Measurements from ENCODE around the gene RNF227.

The RNF227 gene

GRCh38 chr17:7929158-7930023 is 13.3 kb upstream of the RNF227 start, which contains the start of gene KCNAB3:
Gene KCNAB3 (minus strand): TSS chr17:7929856. CDS start chr17:7929435, 421 bp downstream.
- DNase-seq = no peak

DNA sequence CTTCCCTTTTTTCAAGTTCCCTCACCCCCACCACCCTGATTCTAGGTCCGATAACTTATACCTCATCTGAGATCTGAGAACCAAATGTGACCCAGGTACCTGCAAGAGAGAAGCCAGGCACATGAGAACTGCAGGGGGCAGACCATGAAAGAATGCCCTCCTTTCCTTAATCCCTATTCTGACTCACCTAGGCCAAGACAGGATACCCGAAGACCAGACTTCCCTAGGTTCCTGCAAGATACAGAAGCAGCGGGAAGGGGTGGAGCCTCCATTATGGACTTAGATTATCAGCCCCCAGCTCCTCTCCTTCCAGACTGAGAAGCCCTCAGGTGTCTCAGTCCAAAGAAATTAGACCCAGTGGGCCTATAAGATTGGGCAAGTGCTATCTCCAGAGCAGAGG is 11.5 kb upstream of the RNF227 start:
- DNase-seq = no peak

DNA sequence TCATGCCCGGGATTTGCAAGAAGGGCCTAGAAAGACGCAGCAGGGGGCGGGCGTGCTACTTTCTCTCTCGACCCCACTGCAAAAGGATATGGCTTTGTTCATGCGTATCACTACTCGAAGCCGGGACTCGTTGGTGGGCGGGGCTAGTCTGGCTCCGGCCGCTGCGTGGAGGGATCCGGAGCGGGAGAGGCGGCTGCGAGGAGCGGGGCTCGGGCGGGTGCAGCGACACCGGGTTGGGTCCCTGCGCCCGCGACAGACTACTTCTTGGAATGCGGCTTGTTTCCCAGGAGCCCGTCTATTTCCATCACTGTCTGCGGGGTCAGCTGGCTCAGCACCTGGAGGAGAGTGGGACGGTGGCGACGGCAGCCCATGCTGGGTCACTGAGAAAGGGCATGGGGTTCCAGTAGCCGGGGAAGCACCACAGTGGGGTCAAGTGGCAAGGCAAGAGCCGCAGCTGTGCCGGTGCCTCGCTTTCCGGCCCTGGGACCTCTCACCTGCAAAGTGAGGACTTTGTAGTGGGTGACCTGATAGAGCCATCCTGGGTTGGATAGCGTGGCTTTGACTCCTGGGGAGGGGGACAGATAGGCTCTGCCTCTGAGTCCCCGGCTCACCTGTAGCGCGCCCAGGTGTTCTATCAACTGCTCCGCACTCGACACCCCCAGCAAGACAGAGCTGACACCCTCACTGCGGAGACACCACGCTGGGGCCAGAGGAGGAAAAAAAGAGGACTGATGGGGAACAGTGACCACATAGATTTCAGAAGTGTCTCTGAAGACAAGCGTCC is 6.9 kb upstream of the RNF227 start:
- no peak for DNase-seq

- DNase-seq = no peak
Observed at GRCh38 chr17:7922269-7922844, 6.3 kb upstream of the RNF227 start.

- DNase-seq = no peak
Observed at GRCh38 chr17:7916808-7917207, 719 bp upstream of the RNF227 start.

DNA sequence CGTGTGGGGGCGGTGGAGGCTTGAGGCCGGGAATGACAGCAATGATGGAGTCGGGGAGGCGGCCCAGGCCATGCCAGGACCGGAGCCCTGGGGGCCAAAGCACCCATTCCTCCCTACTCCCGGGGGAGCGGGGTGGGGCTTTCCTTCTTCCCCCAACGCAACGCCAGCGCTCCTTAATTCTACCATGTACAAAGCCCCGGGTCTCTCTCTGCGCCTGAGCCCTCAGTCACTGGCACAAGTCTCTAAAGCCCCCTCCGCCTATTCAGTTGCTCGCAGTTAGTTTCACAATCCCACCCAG is 245 bp upstream of the RNF227 start:
- DNase-seq = no peak

- no peak for DNase-seq
Observed at GRCh38 chr17:7915179-7915610, 894 bp downstream of the RNF227 start.

DNA sequence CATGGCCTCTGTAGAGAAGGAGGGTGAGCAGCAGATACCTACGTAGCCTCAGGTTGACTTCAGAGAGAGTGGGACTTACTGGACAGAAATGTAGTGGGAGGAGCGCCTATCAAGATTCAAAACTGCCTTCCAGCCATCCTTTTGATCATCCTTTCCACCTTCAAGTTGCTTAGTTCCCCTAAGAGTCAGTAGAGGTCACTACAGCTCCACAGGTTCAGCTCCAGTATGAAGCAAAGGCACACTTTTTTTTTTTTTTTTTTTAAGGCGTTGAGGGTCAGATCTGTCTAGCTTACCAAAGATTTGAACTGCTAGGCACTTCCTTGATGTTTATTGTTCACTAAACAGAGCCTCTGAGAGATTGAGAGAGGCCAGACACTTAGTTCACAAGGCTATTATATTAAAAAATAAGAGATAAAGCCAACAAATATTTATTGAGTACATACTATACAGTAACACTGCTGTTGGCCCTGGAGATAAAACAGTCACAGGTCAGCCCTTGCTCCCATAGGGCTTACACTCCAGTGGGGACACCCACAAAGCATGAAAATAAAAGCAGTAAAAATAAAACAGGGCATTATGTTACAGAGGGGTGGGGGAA is 3.1 kb downstream of the RNF227 start:
- DNase-seq = no peak

DNA sequence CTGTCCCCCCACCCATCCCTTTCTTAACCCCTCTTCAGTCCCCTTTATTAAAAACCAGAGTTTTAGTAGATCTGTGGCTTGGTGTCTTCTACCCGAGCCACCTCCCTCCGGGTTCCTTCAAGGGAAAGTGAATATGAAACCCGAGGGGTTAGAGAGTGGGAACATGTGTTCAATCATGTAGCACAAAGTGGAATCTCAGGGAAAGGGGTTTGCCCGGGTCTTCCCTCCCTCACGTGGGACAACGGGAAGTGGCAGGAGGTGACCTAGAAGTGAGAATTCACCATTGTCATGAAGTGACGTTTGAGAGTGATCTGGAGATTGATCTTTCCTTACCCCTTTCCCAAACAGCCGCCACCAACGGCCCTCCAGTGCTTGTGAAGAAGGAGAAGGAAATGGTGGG is 5.0 kb downstream of the RNF227 start:
- DNase-seq = no peak

DNA sequence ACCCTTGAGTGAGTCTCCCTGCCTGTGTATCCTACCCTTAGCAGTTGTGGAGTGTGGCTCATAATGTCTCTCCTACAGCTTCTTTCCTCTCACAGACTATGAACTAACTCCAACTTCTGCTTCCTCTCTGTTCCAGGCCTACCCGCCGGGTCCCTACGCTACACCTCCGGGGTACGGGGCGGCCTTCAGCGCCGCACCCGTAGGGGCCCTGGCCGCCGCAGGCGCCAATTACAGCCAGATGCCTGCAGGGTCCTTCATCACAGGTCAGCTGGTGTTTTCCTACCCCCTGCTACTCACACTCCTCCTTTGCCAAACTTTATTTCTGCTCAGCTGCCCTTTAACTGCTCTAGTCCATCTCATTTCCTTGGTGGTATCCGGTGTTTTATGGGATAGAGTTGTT is 5.4 kb downstream of the RNF227 start:
- DNase-seq = no peak

DNA sequence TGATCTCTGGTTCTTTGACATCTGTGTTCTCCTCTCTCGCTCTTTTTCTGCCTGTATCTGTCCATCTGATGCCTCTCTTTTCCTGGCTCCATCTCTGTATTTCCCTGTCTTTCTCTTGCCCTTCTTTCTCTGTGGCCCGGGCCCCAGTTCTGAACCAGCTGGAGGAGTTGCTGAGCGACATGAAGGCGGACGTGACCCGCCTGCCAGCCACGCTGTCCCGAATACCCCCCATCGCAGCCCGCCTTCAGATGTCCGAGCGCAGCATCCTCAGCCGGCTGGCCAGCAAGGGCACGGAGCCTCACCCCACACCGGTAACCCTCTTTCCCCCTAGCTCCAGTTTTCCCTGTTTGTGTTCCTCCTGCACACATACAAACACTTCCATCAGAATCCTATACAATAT is 5.8 kb downstream of the RNF227 start:
- no peak for DNase-seq

DNA sequence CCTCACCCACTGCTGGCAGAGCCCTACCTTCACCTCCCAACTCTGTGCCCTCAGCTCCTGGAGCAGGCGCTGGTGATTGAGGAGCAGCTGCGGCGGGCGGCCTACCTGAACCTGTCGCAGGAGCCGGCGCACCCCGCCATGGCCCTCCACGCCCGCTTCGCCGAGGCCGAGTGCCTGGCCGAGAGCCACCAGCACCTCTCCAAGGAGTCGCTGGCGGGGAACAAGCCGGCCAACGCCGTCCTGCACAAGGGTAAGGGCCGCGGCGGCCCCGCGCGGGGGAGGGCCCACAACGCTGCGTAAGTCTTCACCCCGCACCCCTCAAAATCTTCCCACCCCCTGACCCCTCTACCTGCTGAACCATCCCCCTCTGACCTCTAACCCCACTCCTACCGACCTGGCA is 7.0 kb downstream of the RNF227 start:
- no peak for DNase-seq

- DNase-seq = no peak
Observed at GRCh38 chr17:7903154-7904103, 12.7 kb downstream of the RNF227 start.

DNA sequence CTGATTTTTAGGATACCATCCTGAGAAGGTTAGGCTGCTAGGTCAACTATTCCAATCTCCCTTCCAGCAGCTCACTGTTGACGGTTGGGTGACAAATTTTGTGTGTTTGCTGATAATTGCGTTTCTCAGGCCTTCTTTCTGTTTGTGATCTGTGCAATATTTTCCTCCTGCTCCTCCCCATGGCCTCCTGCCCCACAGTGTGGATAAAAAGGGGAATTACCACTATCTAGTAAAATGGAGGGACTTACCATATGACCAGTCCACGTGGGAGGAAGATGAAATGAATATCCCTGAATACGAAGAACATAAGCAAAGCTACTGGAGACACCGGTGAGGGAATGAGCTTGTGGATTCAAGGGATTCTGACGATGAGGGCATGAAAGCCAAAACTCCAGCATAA is 18.3 kb downstream of the RNF227 start:
- no peak for DNase-seq

DNA sequence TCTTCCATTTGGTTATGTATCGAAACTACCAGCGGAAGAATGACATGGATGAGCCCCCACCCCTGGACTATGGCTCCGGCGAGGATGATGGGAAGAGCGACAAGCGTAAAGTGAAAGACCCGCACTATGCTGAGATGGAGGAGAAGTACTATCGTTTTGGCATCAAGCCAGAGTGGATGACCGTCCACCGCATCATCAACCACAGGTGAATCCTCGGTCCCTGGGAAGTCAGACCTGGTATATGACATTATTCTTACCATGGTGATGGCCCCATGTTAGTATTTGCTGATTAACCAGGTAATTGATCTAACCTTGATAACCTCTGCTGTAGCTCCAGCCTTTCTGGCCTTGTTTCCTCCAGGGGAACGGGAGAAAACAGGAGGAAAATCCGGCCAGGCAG is 19.0 kb downstream of the RNF227 start:
- no peak for DNase-seq

- DNase-seq = no peak
Observed at GRCh38 chr17:7894866-7895265, 21.2 kb downstream of the RNF227 start.

- DNase-seq = no peak
Observed at GRCh38 chr17:7894226-7894625, 21.9 kb downstream of the RNF227 start.

GRCh38 chr17:7893187-7893880 is 22.8 kb downstream of the RNF227 start:
- no peak for DNase-seq

- peak; percentile 54 for DNase-seq
Observed at GRCh38 chr17:7889166-7889955, 26.7 kb downstream of the RNF227 start.

GRCh38 chr17:7888184-7888920 is 27.7 kb downstream of the RNF227 start, which contains the start of gene CHD3:
Gene CHD3 (plus strand): TSS chr17:7888789. CDS start chr17:7889001, 212 bp downstream.
- DNase-seq = no peak
